ENCODE measurements around the gene MOB3A.
"Not testable (repeated sequence)": the region's sequence is repeated elsewhere in the genome, so short reads cannot be mapped to it uniquely, and the experiment has no call there.

The MOB3A gene

DNA sequence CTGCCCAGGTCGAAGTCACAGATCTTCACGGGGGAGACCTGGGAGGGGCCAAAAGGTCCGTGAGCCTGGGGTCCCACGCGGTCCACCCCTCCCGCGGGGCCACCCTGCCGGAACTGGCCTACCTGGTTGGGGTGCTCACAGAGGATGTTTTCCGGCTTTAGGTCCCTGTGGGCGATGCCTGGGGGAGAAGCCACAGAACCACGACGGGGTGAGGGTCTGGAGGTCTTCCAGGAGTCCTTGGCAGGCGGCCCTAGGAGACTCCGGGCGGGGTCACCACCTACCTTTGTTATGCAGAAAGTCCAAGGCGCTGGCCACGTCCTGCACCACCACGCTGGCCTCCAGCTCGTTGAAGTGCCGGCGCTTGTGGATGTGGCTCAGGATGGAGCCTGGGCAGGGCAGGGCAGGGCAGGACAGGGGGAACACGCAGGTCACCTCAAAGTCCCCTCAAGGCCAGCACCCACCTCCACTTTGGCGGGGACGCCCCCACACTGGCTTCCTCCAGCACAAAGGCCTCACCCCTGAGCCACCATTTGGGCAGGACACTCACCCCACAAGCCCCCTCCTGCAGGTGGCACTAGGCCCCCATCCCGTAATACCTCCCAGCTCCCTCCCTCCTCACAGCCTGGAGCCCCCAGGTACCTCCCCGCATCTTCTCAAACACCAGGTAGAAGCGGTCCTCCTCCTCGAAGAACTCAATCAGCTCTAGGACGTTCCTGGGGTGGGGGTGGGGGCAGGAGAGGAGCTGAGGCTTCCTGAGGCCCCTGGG is 53.5 kb downstream of the MOB3A start:
- DNase-seq, result no peak

DNA sequence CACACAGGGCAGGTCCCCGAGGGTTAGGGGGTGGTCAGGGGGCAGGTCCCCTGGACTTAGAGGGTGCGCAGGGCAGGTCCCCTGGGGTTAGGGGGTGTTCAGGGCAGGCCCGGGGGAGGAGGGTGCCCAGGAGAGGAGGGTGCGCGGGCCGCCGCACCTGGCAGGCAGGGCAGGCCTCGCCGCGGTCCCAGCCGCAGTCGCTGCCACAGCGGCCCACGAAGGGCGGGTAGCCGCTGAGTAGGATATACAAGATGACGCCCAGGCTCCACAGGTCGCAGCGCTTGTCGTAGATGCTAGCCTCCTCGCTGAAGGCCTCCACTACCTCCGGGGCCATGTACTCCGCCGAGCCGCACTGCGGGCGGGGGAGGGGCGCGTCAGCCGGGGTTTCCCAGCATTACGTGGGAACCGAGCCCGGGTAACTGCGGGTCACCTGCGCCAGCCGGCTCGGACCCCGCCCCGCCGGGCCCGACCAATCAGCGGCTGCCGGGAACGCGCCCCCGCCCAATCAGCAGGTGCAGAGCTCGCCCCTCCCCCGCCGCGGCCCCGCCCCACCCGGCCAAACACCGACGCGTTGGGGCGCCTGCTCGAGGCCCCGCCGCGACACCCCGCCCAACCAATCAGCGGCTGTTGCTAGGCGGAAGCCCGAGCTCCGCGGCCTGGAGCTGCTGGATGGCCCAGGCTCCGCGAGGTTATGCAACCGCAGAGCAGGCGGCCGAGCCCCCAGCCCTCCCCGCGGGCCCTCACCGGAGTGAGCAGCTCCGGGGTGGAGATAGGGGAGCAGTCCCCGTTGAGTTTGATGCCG is 54.2 kb downstream of the MOB3A start:
- DNase-seq, result peak; percentile 99

DNA sequence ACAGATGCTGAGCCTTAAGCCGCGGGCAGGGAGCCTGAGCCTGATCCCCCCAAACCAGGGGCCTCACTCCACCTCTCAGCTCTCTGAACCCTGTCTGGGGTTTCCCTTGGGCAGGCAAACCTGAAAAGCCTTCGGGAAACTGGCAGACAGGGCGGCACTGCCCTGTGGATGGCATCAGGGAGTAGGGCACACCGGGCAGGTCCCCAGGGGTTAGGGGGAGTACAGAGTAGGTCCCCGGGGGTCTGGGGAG is 54.8 kb downstream of the MOB3A start:
- no peak for DNase-seq

DNA sequence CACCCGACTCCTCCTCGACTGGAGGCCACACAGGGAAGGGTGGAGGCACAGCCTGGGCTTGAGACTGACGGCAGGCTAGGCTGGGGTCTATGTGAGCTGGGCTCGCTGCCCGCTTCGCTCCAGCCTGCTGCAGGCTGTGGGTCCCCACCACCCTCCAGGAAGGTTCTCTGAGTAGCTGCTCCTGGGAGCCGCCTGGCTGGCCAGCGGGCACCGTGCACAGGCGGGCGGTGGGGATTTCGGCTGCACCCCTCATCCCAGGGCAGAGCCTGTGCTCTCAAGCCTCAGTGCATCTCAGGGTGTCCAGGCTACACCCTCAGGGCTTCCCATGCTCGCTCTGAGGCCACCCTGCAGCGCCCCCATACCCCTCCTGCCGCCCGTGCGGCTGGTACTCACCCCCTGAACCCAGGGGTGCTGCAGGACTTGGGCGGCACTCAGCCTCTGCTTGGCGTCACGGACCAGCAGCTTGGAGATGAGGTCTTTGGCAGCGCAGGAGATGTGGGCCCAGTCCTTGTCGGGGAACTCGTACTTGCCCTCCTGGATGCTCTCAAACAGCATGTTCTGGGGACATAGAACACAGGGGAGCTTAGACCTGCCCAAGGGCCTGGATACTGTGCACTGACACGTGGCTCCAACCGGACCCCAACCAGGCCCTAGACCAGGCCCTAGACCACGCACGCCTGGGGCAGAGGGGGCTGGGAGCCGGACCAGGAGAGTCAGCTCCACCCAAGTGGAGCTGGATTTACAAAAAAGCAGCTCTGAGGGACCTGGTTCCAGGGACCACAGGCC is 55.3 kb downstream of the MOB3A start:
- no peak for DNase-seq

DNA sequence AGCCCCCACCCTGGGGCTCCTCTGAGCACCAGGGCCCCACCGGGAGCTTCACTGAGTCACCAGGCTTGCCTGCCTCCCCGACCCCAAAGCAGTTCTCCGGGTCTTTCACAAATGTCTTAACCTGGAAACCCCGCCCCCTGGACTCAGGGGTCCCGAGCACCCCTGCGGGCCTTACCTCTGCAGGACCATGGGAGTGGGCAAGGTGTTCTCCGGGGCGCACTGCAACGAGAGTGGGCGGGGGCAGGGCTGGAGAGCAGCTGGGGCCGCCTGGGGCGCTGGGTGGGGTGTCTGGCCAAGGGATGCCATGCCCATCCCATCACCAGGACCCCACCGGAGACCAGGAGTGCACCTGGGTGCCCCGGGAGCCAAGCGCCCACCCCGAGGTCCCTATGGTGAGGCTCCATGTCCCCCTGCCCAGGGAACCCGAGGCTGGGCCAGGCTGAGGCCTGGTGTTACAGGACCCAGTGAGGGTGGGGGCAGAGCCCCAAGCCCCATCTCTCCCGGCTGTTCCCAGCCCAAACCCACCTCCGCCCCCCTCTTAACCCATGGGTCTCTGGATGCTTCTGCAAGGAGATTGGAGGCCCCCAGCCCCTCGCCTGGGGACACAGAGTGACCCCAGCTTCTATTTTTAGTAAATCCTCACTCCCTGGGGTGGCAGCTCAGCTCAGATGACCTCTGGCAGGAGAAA is 56.0 kb downstream of the MOB3A start:
- DNase-seq, result no peak

DNA sequence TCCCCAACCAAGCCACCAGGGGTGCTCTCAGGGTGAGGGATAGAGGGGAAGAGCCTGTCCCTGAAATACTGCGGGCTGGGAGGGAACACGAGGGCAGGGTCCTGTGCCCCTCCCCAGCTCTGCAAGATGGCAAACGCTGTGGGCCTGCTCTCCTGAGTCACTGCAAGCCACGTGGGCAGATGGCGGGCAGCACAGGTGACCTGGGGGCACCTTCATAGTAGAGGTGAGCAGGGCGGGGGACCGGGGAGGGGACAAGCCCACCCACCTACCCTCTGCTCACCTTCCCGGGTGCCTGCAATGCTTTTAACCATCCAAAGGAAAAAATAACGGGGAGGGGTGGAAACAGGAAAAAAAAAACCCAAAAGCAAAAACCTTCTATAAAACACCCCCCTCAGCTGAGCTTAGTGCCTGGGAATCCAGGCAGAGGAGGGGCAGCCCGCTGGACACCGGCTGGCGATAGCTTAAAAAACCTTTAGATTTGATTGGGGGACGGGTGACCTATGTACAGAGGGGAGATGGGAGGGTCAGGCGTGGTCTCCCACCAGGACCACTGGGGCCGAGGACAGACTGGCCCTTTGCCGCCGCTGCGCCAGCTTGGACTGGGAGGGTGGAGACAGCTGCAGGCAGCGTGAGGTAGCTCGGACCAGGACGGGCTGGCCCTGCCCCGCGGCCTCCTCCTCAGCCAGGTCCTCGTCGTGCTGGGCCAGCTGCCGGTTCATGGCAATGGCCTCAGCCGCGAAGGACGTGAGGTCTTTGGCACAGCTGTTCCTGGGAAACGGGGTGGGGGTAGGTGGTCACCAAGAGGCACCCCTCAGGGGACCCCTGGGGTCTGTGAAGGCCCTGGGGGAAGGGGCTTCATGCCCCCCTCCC is 56.8 kb downstream of the MOB3A start:
- DNase-seq, result no peak

DNA sequence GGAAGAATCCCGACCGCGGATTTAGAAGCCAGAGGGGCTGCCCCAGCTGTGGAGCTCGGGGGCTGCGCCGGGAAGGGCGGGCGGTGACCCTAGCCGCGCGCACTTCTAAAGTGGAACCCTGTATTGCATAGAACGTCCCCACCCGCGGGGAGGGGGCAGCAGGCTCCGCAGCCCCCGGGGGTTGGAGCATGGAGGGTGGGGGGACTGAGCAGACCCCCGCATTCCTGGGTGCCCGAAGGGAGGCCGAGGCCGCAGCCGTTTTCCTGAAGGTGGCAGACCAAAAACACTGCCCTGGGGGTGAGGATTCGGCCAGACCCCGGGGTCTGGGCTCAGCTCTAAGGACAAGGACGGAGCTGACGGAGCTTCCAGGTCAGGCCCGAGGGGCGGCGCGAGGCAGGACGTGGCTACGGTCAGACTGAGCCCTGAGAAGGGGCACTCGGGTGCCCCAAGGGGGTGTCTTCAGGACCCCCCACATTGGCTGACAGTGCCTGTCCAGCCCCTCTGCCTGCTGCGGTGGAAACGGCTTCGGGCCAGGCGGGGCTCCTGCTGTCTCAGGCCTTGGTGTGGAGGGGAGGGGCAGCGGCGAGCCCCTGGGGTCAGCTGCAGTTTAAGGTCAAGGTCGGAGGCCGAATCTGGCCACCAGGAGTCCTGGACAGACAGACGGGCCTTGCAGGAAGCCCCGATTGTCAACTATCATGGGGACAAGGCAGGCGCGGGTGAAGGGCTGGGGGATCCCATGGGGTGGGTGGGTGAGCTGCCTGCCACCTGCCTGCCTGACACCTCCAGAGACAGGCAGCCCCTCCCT is 57.6 kb downstream of the MOB3A start:
- no peak for DNase-seq

DNA sequence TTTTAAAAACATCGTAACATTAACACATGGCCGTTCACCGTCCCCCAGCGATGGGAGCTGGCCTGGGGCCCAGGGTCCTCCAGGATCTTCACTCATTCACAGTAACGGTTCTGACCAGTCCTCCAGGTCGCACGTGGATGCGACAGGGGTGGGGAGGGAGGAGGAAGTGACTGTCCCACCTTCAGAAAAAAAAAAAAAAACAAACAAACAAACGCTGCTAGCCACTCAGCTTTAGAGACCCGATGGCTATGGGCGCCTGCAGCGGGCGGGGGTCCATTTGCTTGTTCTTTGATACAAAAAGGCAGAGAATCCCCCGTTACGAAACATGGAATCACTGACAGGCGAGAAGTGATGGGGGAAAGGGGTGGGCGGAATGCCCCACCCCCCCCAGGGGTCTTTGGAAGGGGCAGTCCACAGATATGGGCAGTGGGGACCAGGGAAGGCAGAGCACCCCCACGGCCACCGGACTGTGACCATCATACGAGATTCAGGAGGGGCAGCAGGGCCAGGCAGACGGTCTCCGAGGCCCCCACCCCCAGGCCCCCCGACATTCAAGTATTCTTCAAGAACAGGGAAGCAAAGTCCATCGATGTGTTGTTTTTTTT is 58.4 kb downstream of the MOB3A start:
- no peak for DNase-seq

DNA sequence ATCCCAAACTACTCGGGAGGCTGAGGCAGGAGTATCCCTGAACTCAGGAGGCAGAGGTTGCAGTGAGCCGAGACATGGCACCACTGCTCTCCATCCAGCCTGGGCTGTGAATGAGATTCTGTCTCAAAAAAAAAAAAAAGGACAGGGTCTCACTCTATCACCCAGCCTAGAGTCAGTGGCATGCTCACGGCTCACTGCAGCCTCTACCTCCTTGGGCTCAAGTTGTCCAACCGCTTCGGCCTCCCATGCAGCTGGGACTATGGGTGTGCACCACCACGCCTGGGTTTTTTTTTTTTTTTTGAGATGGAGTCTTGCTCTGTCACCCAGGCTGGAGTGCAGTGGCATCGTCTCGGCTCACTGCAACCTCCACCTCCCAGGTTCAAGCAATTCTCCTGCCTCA is 59.7 kb downstream of the MOB3A start:
- DNase-seq, result no peak

DNA sequence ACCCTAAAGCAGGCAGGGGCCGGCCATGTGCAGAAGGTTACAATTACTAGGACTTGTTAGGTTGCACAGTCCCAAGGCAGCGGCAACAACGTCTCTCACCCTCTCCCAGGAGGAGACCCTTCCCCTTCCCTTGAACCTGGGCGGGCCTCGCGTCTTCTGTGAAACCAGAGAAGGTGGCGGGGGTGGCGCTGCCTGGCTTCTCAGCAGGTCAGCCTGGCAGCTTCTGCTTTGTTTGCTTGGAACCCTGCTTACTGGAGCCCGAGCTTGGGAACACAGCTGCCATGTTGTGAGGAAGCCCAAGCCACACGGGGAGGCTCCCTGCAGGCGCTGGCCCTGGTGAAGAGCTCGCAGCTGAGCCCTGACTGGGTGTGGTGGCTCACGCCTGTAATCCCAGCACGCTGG is 60.5 kb downstream of the MOB3A start:
- DNase-seq, result no peak

DNA sequence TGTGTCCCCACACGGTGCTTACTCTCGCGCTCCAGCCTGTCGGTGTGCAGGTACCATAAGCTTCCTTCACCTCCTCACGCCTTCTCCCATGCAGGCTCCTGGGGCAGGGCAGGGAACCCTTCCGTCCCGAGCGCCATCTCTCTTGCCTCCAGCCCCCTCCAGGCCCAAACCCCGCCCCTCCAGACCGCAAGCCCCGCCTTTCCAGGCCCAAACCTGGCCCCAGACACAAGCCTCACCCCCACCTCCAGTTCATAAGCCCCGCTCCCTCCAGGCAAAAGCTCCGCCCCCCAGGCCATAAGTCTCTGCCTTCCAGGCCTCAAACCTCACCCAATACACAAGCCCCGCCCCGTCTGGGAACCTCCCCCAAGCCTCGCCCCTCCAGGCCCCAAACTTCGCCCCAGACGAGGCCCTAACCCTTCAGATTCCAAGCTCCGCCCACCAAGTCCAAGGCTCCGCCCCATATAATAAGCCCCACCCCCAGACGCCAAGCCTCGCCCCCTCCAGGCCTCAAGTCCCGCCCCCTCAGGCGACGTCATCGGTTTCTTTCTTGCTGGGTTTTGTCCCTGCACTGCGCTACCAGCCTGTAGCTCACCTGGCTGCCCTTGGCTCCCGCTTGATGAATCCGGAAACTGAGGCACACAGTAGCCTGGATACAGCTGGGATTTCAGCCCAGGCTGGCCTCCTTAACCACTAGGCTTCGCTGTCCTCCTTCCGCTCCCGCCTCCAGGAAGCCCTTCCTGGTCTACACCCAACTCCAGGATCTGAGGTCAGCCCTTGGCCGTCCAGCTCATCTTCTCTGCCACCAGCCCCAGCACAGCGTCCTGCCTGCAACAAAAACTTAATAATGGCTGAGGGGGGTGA is 61.2 kb downstream of the MOB3A start:
- DNase-seq, result peak; percentile 82

DNA sequence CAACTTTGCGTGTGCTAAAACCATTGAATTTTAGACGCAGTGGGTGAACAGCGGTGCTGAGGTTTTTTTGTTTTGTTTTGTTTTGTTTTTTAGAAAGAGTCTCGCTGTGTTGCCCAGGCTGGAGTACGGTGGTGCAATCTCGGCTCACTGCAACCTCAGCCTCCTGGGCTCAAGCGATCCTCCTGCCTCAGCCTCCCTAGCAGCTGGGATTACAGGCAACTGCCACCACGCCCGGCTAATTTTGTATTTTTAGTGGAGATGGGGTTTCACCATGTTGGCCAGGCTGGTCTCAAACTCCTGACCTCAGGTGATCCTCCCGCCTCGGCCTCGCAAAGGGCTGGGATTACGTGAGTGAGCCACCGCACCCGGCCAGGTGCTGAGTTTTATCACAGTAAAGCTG is 61.9 kb downstream of the MOB3A start:
- DNase-seq, result not testable (repeated sequence)

DNA sequence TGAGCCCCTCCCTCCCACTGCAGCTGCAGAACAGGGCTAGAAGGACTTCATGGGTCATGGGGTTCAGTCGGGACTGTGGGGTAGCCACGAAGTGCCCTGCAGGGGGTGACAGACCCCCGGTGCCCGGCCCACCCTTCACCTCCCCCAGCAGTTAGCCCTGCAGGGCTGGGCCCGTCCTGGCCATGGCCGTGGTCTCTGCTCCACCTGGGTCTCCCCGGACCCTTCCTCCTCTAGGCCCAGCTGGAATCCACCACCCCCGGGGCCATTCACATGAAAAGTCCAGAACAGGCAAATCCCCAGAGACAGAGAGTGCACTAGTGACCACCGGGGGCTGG is 62.3 kb downstream of the MOB3A start:
- no peak for DNase-seq

DNA sequence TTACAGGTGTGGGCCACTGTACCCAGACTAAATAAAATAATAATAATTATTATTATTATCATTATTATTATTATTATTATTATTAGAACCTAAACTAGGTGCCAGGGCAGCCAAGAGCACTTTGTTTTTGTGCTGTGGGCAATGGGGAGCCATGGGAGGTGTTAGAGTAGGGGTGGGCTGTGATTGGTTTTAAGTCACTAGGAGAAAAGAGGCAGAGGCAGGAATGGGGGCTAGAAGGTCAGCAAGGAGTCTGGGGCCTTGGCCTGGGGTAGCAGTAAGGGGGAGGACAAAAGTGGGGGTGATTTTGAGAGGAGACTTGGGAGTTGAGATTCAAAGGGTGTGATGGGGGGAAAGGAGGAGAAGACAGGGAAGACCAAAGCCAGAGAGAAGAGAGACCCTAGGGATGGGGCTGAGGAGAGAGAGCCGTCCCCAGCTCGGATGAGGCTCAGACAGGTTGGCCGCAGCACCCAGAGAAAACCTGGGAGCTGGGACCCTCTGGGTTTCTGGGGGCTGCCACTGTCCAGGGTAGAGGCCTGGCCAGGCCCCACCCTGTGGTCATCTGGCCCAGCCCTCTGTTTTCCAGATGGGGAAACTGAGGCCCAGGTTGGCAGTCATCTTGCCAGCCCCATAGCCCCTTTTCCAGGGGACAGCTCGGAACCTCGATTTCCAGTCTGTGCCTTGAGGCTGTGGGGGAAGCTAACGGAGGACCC is 62.9 kb downstream of the MOB3A start:
- DNase-seq, result no peak

DNA sequence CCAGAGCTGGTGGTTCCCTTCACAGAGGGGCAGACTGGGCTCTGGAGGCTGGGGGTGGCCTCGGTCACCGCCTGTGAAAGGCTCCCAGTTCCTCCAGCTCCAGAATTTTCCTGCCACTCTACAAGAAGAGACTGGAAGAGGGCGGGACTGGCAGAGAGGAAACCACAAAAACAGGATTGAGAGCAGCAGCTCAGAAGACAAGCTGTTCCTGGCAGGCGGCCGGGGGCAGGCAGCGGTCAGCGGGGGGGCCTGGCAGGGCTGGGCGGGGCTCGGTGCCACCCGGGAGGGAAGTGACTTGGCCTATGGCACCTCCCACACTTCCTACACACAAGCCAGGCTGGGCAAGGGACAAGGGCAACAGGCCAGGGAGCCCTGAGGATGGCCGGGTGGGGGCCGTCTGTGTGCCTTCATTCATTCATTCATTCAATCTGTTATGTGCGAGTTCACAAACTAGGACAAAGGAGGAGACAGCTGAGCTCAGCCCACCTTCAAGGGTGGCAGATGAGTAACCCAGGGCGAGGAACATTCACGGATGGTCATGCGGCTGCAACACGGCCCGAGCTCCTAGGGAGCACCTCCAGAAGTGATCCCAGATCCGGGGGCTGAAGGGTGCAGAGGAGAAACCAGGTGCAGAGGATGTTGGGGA is 63.7 kb downstream of the MOB3A start:
- no peak for DNase-seq

DNA sequence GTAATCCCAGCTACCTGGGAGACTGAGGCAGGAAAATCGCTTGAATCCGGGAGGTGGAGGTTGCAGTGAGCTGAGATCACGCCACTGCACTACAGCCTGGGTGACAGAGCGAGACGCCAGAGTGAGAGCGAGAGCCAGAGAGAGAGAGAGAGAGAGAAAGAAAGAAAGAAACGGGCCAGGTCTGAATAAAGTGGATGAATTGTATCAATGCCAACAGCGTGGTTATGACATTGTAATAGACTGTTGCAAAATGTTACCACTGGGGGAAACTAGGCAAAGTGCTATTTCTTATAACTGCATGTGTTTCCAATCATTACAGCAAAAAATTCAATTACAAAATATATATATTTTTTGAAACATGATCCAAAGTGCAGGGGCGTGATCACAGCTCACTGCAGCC is 68.8 kb downstream of the MOB3A start:
- DNase-seq, result no peak

DNA sequence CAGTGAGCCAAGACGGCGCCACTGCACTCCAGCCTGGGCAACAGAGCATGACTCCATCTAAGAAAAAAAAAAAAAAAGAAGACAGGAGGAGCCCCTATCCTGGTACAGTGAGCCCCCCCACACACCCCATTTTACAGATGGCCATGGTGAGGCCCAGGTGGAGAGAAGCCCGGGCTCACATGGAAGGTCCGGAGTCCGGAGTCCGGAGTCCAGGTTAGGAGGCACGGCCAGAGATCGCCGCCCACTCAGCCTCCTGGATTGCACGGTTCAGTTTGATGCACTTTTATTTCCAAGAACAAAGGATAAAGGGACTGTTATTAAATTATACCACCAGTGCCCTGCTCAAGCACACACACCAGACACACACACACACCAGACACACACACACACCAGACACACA is 69.4 kb downstream of the MOB3A start:
- DNase-seq, result no peak

DNA sequence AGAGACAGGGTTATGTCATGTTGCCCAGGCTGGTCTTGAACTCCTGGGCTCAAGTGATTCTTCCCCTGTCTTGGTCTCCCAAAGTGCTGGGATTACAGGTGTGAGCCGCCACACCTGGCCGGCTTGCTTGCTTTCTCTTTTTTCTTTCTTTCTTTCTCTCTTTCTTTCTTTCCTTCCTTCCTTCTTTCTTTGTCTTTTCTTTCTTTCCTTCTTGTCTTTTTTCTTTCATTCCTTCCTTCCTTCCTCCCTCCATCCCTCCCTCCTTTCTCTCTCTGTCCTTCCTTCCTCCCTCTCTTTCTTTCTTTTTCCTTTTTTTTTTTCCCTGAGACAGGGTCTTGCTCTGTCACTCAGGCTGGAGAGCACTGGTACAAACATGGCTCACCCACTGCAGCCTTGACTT is 73.8 kb downstream of the MOB3A start:
- no peak for DNase-seq
